ENCODE results near the gene ETNK1. TPM values are rescaled to one million over a fixed set of nuclear protein-coding genes. Genes with fewer than 3 reads are reported as not detected.

The ETNK1 gene
- total RNA-seq, 1 experiment from 2014 or later: 70.1 TPM

GRCh38 chr12:22653791-22654190, 28.8 kb downstream of the ETNK1 start:
- Histone ChIP-seq H4K91ac (ENCODE audit: insufficient read length, low read depth, low read length) (no peak overlapping the region), H3K23ac (ENCODE audit: insufficient read length, low read depth, low read length) (no peak overlapping the region), H4K8ac (replicated peaks; ENCODE audit: insufficient read length, low read depth, low read length) (no peak overlapping the region), H3K23me2 (ENCODE audit: insufficient read length, low read depth, low read length, poor library complexity, severe bottlenecking) (no peaks in the 10 kb centered on the region), H3K4me2 (ENCODE audit: insufficient read depth, insufficient read length, low read length) (no peak overlapping the region), H3K9me3 (ENCODE audit: control insufficient read depth, low read depth, low read length) (no peaks in the 10 kb centered on the region), H3K27me3 (ENCODE audit: insufficient read depth, low read length) (no peaks in the 10 kb centered on the region), H2AK5ac (ENCODE audit: insufficient read length, low read length) (no peak overlapping the region), H2AFZ (ENCODE audit: low read length) (no peak overlapping the region), H4K5ac (ENCODE audit: insufficient read length, low read depth, low read length) (no peak overlapping the region), H3T11ph (ENCODE audit: low read length) (no peak overlapping the region), H3K4ac (ENCODE audit: low read depth, low read length) (no peak overlapping the region), H3K79me1 (ENCODE audit: insufficient read depth, low read depth, low read length, poor library complexity, severe bottlenecking) (no peaks in the 10 kb centered on the region), H2BK15ac (ENCODE audit: low read depth, low read length) (no peak overlapping the region), H3K9ac (ENCODE audit: extremely low read depth, insufficient read length, low read length) (no peak overlapping the region), H2BK120ac (ENCODE audit: low read depth, low read length, poor library complexity, severe bottlenecking) (no peak overlapping the region), H2BK20ac (ENCODE audit: low read depth, low read length, poor library complexity, severe bottlenecking) (no peak overlapping the region), H2BK5ac (ENCODE audit: insufficient read length, low read length) (no peak overlapping the region), H3K14ac (ENCODE audit: insufficient read depth, low read length) (no peak overlapping the region), H3K79me2 (ENCODE audit: insufficient read depth, low read length) (peaks cover 5% of the 10 kb centered on the region; the same call in 1 of the 2 replicates), H3K56ac (ENCODE audit: insufficient read length, low read depth, low read length) (no peak overlapping the region), H4K20me1 (ENCODE audit: control insufficient read depth, insufficient read depth, insufficient read length) (no peaks in the 10 kb centered on the region), H2BK12ac (ENCODE audit: insufficient read length, low read depth, low read length) (no peak overlapping the region), H3K4me1 (ENCODE audit: insufficient read depth, low read length) (peaks cover 5% of the 10 kb centered on the region; the same call in 1 of the 2 replicates), H3K27ac (ENCODE audit: insufficient read length, low read depth, low read length) (no peak overlapping the region), H3K18ac (ENCODE audit: insufficient read length, low read depth, low read length) (no peak overlapping the region)
- Mint-ChIP-seq H3K9me3 (no peaks in the 10 kb centered on the region), H3K4me1 (peaks cover 36 to 37% of the 10 kb centered on the region in 2 experiments), H3K4me3 (no peak overlapping the region), H3K27ac (no peak overlapping the region; a peak in 1 of 7 replicates), H3K27me3 (ENCODE audit: low read depth) (no peaks in the 10 kb centered on the region), H3K36me3 (ENCODE audit: insufficient read depth in 1 of 3, low read depth in 3 of 3) (peaks cover 2 to 16% (median 14%) of the 10 kb centered on the region in 3 experiments; a peak in 4 of 7 replicates)
- DNase-seq: no peak
- no peak for TF ChIP-seq CTCF (conservative IDR thresholded peaks at IDR 0.05)
